Measurements from ENCODE around the gene CFAP99.
"Not testable (repeated sequence)": the region's sequence is repeated elsewhere in the genome, so short reads cannot be mapped to it uniquely, and the experiment has no call there.

The CFAP99 gene

DNA sequence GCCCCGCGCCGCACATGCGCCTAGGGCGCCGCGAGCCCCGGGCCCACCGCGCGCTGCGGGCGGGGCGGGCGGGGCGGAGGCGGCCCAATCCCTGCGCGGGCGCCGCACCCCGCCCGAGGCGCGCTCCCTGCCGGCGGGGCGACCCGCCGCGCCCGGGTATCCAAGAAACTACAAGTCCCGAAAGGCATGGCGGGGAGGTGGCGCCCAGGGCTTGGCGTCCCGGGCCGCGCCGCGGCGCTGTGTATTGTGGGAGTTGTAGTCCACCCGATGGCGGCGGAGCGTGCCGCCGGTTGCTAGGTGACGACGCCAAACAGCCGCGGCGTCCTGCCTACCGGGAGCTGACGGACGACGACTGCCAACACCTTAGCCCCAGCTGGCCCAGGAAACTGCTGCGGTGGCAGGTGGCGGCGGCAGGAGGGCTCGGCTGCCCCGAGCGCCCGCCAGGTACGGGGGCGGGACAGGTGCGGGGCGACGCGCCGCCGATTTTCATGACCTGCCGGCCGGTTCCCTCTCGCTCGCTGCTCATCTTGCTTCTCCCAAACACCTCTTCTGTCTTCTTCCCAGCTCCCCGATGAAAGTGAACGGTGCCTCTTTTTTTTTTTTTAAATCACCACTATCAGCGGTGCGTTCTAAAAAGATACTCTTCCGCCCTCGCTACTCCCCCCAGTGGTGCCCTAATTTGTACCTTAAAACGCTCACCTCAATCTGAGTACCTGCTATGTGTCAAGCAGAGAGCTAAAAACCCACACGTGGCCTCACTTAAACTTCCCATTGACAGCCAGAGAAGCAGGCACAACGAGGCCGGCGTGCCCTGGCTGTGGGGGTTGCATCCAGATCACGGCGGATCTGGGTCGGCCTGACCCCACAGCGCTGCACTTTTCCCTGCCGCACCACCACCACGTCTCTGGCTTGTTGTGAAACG is at the start of gene CFAP99:
Gene CFAP99, plus strand, starts transcription at position 306 of the 922 bp plus-strand sequence.
- DNase-seq: peak; percentile 84

DNA sequence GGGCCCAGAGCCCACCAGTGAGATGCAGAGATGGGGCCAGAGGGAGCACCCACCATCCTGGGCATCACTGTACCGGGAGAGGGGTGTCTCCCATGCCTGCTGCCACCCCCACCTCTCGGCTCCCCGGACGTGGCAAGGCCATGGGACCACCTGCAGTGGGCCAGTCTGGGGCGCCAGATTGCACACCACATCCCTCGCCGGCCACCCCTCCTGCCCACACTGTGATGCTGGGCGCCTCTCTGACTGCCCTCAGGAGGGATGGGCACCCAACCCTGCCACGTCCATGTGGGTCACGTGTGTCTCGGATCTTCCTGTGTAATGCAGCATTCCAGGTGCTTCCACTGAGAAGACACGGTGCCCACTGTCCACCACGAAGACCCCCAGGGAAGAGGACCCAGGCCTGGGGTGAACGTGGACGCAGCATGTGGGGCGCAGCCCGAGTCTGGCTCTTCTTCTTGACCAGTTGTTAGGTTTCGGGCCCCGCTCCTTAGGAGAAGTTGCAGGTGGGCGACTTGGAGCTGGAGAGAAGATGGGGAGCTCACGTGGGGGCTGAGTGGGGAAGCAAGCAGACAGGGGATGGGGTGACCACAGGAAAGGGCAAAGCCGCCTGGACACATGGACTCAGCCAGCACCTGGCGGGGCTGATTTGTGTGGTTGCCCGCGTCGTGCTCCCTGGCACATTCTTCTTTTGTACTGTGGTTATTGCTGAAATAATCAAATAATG is 48.0 kb upstream of the CFAP99 start:
- DNase-seq: no peak

DNA sequence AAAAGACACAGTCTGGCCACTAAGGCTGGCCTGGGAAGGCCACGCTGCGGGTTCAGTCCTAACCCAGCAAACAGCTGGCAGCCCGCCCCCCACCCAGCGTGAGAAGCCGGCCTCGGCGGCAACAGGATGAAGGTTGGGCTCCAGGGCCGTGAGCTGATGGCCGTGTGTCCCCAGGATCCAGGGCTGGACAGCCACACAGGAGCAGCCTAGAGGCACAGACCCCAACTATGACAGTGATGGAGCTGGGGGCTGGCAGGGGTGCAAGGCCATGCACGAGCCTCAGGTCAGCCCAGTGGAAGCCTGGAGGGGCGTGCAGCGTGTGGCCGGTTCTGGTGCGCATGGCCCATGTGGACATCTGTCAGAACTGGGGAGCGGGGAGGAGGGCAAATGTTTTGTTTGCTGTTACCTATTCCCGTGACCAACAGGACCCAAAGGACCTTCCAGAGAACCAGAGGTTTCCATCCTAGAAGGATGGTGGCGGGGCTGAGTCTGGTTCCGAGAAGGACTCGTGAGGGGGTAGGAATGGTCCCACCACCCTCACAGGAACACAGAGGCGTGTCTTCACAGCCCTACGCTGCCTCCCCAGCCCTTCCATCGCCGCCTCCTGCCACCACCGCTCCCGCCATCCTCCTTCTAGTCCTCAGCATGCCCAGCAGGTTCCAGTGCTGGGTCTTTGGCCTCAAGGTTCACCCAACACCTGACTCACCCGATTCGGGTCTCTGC is 46.8 kb upstream of the CFAP99 start:
- no peak for DNase-seq

DNA sequence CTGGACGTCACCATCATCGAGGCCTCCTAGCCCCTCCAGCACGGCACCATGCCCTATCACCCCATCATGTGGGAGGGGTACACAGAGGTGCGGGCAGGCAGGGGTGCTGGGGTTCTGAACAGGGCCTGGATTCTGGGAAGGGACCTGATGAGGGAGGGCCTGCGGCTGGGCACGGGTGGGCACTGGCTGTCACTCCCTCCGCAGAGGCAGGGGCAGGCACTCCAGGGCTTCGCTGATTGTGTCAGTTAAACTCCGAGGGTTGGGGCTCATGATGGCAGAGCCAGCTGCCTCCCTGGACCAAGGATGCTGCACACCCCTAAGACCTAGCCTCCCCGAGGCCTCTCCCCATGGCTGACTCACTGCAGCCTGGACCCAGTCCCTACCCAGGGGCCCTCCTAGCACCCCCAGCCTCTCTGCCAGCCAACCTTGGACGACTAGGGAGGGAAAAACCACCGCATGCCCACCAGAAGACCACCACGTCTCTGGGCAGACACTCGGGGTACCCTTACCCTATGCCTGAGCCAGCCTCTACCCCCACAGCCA is 46.2 kb upstream of the CFAP99 start:
- DNase-seq: no peak

DNA sequence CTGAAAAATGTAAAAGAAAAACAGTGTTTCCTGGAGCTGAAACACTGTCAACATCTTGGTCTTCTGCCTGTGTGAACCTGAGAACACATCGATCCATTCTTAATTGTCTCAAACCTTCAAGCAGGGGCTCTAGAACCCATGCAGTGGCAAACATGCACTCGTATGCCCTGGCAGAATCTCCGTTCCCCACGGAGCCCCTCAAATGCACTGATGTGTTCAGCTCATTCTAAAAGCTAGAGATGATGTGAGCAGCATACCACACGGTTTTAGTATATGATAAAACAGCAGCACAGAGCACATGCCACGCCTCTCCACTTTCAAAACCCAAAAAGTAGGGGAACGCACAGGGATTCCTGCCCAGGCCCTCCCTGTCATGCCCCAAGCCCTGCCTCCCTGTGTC is 45.2 kb upstream of the CFAP99 start:
- DNase-seq: no peak

DNA sequence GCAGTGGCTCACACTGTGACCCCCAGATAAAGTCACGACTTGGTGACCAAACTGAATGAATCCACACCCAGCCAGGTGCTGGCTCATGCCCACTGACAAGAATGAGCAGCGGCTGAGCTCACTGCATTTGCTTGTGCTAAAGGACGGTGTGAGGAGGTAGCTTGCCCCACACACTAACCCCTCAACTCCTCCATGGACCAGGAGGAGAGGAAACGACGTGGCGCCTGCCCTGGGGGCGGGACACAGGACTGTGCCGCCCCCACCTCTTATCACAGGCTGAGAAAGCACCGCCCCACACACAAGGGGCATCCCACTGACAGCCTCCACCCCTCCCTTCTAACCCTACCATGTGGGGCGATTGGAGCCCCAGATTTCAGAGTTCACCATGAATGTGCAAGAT is 43.3 kb upstream of the CFAP99 start:
- DNase-seq: no peak

DNA sequence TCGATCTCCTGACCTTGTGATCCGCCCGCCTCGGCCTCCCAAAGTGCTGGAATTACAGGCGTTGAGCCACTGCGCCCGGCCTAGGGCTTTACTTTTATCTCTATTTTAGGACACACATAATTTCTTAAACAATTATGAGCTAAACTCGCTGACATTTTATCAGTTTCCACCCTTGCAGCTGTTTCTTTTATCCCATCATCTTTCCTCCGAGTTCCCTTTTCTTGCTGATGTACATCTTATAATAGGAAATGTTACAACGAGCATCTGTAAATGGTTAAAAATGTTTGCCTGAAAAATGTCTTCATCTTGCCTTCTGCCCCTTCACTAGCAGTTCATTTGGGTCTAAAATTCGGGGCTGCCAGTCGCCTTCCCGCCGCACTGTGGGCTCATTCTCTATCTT is 41.5 kb upstream of the CFAP99 start:
- no peak for DNase-seq

DNA sequence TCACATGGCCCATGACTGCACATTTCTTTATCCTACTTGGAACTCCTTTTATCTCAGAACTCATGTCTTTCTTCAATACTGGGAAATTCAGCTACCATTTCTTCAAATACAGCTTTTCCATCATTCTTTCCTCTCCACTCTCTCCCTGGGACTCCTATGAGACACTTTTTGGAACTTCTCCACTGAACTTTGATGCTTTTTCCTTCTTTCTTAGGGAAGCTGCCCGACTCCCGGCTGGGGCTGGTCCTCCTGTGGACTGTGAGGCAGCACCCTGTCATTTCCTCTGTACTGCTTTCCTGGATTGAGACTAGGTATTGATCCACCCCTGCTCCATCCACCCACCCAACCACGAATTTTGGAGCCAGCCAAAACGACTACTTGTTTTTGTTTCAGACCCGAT is 40.4 kb upstream of the CFAP99 start:
- DNase-seq: no peak

DNA sequence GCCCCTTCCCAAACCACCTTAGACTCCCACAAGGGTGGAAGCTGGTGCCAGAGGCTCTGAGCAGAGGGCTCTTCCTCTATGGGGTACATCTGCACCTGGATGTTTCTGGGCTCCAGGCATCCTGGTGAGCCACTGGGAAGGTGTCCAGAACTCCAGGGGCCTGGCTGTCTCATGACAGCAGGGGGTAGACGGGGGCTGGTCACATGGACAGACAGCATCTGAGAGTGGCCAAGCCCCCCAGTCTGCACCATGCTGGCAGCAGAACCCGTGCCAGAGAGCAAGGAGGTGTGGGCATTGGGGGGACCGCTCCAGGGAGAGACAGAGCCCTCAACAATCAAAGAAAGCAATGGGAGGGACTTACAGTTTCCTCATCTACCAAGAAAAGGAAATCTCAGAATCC is 39.9 kb upstream of the CFAP99 start:
- DNase-seq: no peak

DNA sequence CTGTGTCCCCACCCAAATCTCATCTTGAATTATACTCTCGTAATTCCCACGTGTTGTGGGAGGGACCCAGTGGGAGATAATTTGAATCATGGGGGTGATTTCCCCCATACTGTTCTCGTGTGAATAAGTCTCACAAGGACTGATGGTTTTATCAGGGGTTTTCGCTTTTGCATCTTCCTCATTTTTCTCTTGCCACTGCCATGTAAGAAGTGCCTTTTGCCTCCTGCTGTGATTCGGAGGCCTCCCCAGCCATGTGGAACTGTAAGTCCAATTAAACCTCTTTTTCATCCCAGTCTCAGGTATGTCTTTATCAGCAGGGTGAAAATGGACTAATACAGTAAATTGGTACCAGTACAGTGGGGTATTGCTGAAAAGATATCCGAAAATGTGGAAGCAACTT is 38.2 kb upstream of the CFAP99 start:
- not testable (repeated sequence) for DNase-seq

DNA sequence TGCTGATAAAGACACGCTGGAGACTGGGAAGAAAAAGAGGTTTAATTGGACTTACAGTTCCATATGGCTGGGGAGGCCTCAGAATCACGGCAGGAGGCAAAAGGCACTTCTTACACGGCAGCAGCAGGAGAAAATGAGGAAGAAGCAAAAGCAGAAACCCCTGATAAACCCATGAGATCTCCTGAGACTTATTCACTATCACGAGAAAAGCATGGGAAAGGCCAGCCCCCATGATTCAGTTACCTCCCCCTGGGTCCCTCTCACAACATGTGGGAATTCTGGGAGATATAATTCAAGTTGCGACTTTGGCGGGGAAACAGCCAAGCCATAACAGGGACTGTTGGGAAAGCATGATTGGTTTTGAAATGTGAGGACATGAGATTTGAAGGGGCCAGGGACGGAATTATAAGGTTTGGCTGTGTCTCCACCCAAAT is 36.0 kb upstream of the CFAP99 start:
- not testable (repeated sequence) for DNase-seq

DNA sequence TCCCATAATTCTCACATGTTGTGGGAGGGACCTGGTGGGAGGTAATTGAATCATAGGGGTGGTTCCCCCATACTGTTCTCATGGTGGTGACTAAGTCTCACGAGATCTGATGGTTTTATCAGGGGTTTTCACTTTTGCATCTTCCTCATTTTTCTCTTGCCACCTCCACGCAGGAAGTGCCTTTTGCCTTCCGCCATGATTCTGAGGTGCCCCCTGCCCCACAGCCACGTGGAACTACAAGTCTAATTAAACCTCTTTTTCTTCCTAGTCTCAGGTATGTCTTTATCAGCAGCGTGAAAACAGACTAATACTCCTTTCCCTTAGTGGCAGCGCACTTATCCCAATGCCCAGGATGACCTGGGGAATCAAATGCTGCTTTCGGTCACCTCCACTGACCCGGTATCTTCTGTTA is 35.5 kb upstream of the CFAP99 start:
- DNase-seq: not testable (repeated sequence)

DNA sequence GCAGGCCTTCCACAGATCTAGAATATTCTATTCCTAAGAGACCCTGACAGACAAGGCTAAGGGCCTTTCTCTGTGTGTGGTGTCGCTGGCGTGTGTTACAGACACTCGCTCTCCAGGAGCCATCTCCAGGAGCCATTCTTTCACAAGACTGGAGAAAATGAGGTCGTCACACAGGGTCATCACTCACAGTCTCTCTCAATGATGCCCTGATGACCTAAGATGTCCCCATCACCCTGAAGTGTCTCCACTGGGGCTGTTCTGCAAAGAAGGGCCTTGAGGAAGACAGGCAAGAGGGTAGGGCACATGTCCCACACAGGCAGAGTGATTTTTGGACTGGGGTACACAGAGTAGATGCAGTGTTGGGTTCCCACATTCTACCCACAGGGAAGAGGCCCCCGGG is 35.0 kb upstream of the CFAP99 start:
- DNase-seq: no peak

DNA sequence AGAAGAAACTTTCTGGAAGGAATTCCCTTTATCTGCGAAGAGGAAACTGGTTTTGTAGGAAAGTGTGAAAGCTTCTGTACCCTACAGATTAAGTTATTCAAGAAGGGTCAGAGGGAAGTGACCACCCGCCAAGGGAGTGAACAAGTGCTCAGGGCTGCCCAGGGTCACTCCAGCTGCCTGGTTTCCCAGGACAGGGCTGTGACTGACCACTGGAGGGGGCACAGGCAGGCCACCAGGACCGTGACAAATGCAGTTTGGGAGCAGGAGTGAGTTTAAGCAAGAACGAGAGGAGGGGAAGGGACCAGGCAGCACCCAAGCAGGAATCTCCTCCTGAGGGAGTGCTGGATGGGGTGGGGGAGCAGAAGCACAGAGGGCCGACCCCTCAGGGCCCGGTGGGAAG is 34.5 kb upstream of the CFAP99 start:
- no peak for DNase-seq

DNA sequence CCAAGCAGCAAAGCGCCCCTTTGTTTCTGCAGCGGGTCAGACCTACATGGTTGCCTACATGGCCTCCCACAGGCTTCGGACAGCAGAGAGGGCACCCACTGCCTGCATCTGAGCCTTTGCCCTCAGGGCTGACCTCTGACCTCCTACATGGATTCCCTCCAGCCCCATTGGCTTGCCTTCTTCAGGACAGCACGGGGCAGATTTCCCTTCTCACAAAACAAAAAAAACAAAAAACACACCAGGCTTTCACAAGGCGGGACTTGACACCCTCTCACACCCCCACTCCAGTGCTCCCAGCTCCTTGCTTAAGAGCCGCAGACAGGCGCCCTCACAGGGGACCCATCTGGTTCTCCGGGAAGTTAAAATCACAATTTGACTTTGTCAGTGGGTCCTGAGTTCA is 33.2 kb upstream of the CFAP99 start:
- no peak for DNase-seq

DNA sequence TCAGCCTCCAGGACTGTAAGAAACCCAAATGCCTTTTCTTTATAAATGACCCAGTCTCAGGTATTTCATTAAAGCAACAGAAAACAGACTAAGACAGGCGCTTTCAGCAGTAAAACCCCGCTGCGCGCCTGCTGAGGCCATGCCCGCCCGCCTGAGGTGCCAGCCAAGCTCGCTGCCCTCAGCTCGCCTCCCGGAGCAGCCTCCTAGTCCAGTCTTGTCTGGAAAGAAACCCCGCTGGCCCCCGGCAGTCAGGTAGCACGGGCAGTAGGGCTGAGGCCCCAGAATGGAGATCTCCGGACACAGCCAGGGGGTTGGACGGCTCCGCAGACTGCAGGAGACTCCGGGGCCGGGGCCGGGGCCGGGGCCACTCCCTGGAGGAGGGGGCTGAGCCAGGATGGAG is 32.0 kb upstream of the CFAP99 start:
- DNase-seq: no peak

DNA sequence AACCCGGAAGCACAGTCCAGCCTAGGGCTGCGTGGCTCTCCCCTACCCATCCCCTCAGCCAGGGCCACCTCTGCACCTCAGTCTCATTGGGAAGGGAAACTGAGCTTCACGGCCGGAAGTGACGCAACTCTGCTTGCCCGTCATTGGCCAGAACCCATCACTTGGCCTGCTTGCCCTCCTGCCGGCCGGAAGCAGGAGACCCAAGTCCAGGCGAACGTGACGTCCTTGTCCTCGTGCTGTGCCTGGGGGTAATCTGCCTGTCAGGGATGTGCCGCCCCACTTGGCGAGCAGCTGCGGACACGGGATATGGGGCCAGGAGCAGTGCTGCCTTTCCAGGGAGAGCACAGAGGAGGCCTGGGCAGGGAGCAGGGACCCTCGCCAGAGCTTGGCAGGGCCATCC is 31.5 kb upstream of the CFAP99 start:
- DNase-seq: no peak

DNA sequence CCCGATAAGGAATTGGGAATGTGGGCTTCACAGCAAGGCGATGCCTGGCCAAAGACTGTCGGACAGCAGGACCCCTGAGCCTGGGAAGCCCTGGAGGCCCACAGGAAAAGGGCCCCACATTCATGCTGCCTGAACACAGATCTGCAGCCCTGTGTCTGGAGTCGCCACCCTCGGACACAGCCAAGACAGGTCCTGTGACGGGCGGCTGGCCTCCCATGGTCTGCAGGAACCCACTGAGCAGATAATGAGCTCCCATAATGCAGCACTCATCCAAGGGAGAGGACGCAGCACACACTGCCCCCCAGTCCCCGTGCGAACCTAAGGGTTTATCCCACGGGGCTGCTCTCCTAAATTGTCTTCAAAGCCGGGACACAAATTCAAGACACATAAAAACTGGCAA is 30.9 kb upstream of the CFAP99 start:
- no peak for DNase-seq

DNA sequence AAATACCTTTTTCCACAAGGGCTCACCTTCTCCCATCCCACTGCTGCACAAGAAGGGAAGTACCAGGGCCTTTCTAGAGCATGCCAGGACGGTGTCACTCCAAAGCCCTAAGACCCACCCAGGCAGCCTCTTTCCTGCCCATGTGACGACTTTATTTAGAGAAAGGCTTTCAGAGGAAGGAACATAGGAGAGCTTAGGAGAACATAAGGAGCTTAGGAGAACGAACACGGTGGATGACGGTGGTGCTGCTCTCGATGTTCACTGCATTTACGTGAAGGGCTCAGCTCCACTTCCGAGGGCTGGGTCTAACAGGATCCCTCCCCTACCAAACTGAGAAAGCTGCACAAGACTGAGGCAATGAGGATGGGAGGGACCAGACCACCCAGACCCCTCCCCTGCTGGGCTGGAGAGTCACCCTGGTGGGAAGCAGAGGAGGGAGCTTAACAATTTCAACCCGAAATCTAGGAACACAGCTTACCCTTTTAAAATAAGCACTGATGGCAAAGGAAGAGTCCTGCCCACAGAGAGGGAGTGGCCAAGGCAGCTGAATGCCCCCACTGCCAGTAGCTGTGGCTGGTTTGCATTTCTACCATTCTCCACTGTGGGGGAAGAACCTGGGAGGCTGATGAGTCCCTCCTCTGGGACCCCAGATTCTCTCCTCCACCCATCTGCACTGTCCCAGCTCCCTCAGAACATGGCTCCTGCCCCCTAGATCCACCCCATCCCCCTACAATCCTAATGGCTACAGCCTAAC is 30.1 kb upstream of the CFAP99 start:
- DNase-seq: no peak

DNA sequence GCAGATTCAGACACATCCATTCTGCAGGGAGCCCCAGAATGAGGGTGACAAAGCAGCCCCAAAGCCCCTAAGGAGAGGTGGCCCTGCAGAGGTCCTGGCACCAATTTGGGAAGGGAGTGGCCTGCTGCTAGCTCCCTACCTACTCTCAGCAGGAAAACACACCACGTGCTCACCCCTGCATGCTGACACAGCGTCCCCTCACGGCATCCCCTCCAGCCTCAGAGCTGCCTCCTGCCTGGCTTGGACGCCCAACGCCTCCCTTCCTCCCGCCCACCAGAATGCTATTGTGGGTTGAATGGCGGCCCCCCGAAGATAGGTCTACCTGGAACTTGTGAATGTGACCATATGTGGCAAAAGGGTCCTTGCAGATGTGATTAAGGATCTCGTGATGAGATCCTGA is 29.1 kb upstream of the CFAP99 start:
- no peak for DNase-seq

DNA sequence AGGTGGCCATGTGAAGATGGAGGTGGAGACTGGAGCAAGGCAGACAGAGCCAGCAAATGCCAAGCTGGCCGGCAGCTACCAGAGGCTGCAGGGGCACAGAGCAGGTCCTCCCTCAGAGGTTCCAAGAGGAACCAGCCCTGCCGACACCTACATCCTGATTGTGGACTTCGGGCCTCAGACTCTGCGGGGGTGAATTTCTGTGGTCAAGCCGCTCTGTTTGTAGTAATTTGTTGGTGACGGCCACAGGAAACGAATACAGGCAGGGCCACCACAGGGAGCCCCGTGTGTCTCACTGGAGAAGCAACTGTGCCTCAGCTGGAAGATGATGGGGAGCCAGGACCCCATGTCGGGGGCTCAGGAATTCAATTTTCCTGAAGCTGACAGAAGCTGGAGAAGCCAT is 28.6 kb upstream of the CFAP99 start:
- no peak for DNase-seq

DNA sequence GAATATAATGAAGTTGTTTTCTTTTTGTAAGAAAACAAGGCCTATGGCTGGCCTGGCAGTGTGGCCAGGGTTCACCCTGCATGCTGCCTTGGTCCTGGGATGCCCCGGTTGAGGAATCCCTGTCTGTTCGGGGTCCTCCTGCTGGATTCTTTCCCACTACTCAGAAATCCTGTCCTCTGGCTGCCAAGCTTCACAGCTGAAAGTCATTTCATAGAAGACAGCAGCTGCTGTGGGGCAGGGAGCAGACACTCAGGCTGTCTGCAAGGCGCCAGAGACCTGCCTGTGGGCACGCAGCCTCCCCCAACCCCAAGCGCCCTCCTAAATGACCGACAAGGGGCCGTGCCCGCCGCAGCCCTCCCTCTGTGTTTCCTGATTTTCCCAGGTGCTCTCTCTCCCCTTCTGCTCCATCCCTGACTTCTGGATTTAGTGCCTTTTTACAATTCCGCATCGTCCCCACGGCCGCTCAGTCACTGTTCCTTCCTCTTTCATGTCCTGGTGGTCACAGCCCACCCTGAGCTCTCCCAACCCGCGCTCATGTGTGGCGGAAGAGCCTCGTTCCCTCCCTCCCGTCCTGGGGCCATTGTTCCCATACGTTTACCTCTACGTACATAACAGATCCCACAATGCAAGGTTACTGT is 27.9 kb upstream of the CFAP99 start:
- no peak for DNase-seq
